Measurements from ENCODE around the gene B3GLCT.
"Not testable (repeated sequence)": the region's sequence is repeated elsewhere in the genome, so short reads cannot be mapped to it uniquely, and the experiment has no call there.

B3GLCT gene

GRCh38 chr13:31276421-31276820, 76.6 kb downstream of the B3GLCT start:
- no peak for DNase-seq (ENCODE audit: low read depth in 3 of 3)

GRCh38 chr13:31278869-31279268, 79.1 kb downstream of the B3GLCT start:
- no peak for DNase-seq (ENCODE audit: low read depth in 3 of 3)

- DNase-seq (ENCODE audit: low read depth in 3 of 3) = no peak
Observed at GRCh38 chr13:31282741-31283455, 83.1 kb downstream of the B3GLCT start.

- DNase-seq (ENCODE audit: low read depth in 3 of 3) = no peak
Observed at GRCh38 chr13:31286930-31287329, 87.2 kb downstream of the B3GLCT start.

- DNase-seq (ENCODE audit: low read depth in 3 of 3) = no peak
Observed at GRCh38 chr13:31301119-31301518, 101.3 kb downstream of the B3GLCT start.

- no peak for DNase-seq (ENCODE audit: low read depth in 3 of 3)
Observed at GRCh38 chr13:31310356-31310755, 110.6 kb downstream of the B3GLCT start.

- no peak for DNase-seq (ENCODE audit: low read depth in 3 of 3)
Observed at GRCh38 chr13:31310786-31311185, 111.0 kb downstream of the B3GLCT start.

- no peak for DNase-seq (ENCODE audit: low read depth in 3 of 3)
Observed at GRCh38 chr13:31311921-31312320, 112.1 kb downstream of the B3GLCT start.

- no peak for DNase-seq (ENCODE audit: low read depth in 3 of 3)
Observed at GRCh38 chr13:31314961-31315360, 115.2 kb downstream of the B3GLCT start.

- DNase-seq (ENCODE audit: low read depth in 3 of 3) = no peak
Observed at GRCh38 chr13:31320946-31321345, 121.2 kb downstream of the B3GLCT start.

GRCh38 chr13:31321457-31321856, 121.7 kb downstream of the B3GLCT start:
- no peak for DNase-seq (ENCODE audit: low read depth in 3 of 3)

GRCh38 chr13:31322026-31322425, 122.3 kb downstream of the B3GLCT start:
- no peak for DNase-seq (ENCODE audit: low read depth in 3 of 3)

- DNase-seq (ENCODE audit: low read depth in 3 of 3) = no peak
Observed at GRCh38 chr13:31322702-31323405, 123.1 kb downstream of the B3GLCT start.

- no peak for DNase-seq (ENCODE audit: low read depth in 3 of 3)
Observed at GRCh38 chr13:31327182-31327860, 127.5 kb downstream of the B3GLCT start.

- DNase-seq (ENCODE audit: low read depth in 3 of 3) = no peak
Observed at GRCh38 chr13:31328549-31329235, 128.9 kb downstream of the B3GLCT start.

- no peak for DNase-seq (ENCODE audit: low read depth in 3 of 3)
Observed at GRCh38 chr13:31330236-31330635, 130.5 kb downstream of the B3GLCT start.

GRCh38 chr13:31331068-31331467, 131.3 kb downstream of the B3GLCT start:
- no peak for DNase-seq (ENCODE audit: low read depth in 3 of 3)

GRCh38 chr13:31334547-31334946, 134.8 kb downstream of the B3GLCT start:
- no peak for DNase-seq (ENCODE audit: low read depth in 3 of 3)

GRCh38 chr13:31334994-31335557, 135.3 kb downstream of the B3GLCT start:
- DNase-seq (ENCODE audit: low read depth in 3 of 3) = no peak

- not testable (repeated sequence) for DNase-seq (ENCODE audit: low read depth in 3 of 3)
Observed at GRCh38 chr13:31339616-31340015, 139.8 kb downstream of the B3GLCT start.

GRCh38 chr13:31340848-31341247, 141.1 kb downstream of the B3GLCT start:
- not testable (repeated sequence) for DNase-seq (ENCODE audit: low read depth in 3 of 3)

- DNase-seq (ENCODE audit: low read depth in 3 of 3) = no peak
Observed at GRCh38 chr13:31346891-31347290, 147.1 kb downstream of the B3GLCT start.

Data from stimulated activated CD4-positive, alpha-beta T cell treated with anti-CD3 and anti-CD28 coated beads, TNF-alpha, amount 100 ng/mL, for 4 hours (primary cell).